ENCODE measurements around the gene KRT71.
A peak's percentile ranks its signal among the peaks of the same experiment; 100 is the strongest.

KRT71 gene

GRCh38 chr12:52539083-52539820 lies 13.7 kb downstream of the KRT71 start:
- no peak for ATAC-seq
- Mint-ChIP-seq H3K4me1 (peaks cover 6% of the 10 kb centered on the region), H3K27me3 (no peaks in the 10 kb centered on the region), H3K4me3 (no peak overlapping the region), H3K9me3 (no peaks in the 10 kb centered on the region), H3K27ac (no peak overlapping the region), H3K36me3 (ENCODE audit: low read depth) (no peaks in the 10 kb centered on the region)
- DNase-seq: no peak

- no peak for ATAC-seq
- Mint-ChIP-seq H3K27me3 (no peaks in the 10 kb centered on the region), H3K4me1 (no peaks in the 10 kb centered on the region), H3K36me3 (ENCODE audit: low read depth) (no peaks in the 10 kb centered on the region), H3K27ac (no peak overlapping the region), H3K9me3 (no peaks in the 10 kb centered on the region), H3K4me3 (no peak overlapping the region)
- no peak for DNase-seq
Measured at GRCh38 chr12:52537101-52537500, 15.8 kb downstream of the KRT71 start.

GRCh38 chr12:52535574-52535973 lies 17.4 kb downstream of the KRT71 start:
- no peaks in the 10 kb centered on the region for H3K9me3 Mint-ChIP-seq
- H3K27me3 Mint-ChIP-seq: no peaks in the 10 kb centered on the region
- no peaks in the 10 kb centered on the region for H3K4me1 Mint-ChIP-seq
- H3K4me3 Mint-ChIP-seq: no peak overlapping the region
- DNase-seq (no peak), ATAC-seq (no peak)
- H3K27ac Mint-ChIP-seq: no peak overlapping the region
- H3K36me3 Mint-ChIP-seq (ENCODE audit: low read depth): no peaks in the 10 kb centered on the region

GRCh38 chr12:52534482-52534881 lies 18.5 kb downstream of the KRT71 start:
- ATAC-seq (no peak), DNase-seq (no peak)
- H3K9me3 Mint-ChIP-seq: no peaks in the 10 kb centered on the region
- H3K4me1 Mint-ChIP-seq: no peaks in the 10 kb centered on the region
- no peaks in the 10 kb centered on the region for H3K36me3 Mint-ChIP-seq (ENCODE audit: low read depth)
- H3K27me3 Mint-ChIP-seq: no peaks in the 10 kb centered on the region
- no peak overlapping the region for H3K4me3 Mint-ChIP-seq
- no peak overlapping the region for H3K27ac Mint-ChIP-seq

GRCh38 chr12:52533686-52534470 lies 19.1 kb downstream of the KRT71 start:
- no peak overlapping the region for H3K4me3 Mint-ChIP-seq
- ATAC-seq (no peak), DNase-seq (no peak)
- H3K27ac Mint-ChIP-seq: no peak overlapping the region
- H3K4me1 Mint-ChIP-seq: no peaks in the 10 kb centered on the region
- no peaks in the 10 kb centered on the region for H3K9me3 Mint-ChIP-seq
- no peaks in the 10 kb centered on the region for H3K27me3 Mint-ChIP-seq
- H3K36me3 Mint-ChIP-seq (ENCODE audit: low read depth): no peaks in the 10 kb centered on the region

- no peaks in the 10 kb centered on the region for H3K27me3 Mint-ChIP-seq
- no peaks in the 10 kb centered on the region for H3K4me1 Mint-ChIP-seq
- no peaks in the 10 kb centered on the region for H3K9me3 Mint-ChIP-seq
- no peak overlapping the region for H3K4me3 Mint-ChIP-seq
- no peaks in the 10 kb centered on the region for H3K36me3 Mint-ChIP-seq (ENCODE audit: low read depth)
- DNase-seq: no peak
- no peak for ATAC-seq
- H3K27ac Mint-ChIP-seq: no peak overlapping the region
Measured at GRCh38 chr12:52532636-52533035, 20.3 kb downstream of the KRT71 start.

- DNase-seq: no peak
- Mint-ChIP-seq H3K27me3 (no peaks in the 10 kb centered on the region), H3K27ac (no peak overlapping the region), H3K4me1 (no peaks in the 10 kb centered on the region), H3K36me3 (ENCODE audit: low read depth) (no peaks in the 10 kb centered on the region), H3K4me3 (no peak overlapping the region), H3K9me3 (no peaks in the 10 kb centered on the region)
- no peak for ATAC-seq
Measured at GRCh38 chr12:52531566-52532300, 21.2 kb downstream of the KRT71 start.

GRCh38 chr12:52530905-52531304 lies 22.0 kb downstream of the KRT71 start:
- Mint-ChIP-seq H3K4me1 (no peaks in the 10 kb centered on the region), H3K4me3 (no peak overlapping the region), H3K36me3 (ENCODE audit: low read depth) (no peaks in the 10 kb centered on the region), H3K27ac (no peak overlapping the region), H3K27me3 (no peaks in the 10 kb centered on the region), H3K9me3 (no peaks in the 10 kb centered on the region)
- DNase-seq (no peak), ATAC-seq (no peak)

GRCh38 chr12:52530366-52530765 lies 22.6 kb downstream of the KRT71 start:
- Mint-ChIP-seq H3K36me3 (ENCODE audit: low read depth) (no peaks in the 10 kb centered on the region), H3K9me3 (no peaks in the 10 kb centered on the region), H3K27me3 (no peaks in the 10 kb centered on the region), H3K27ac (no peak overlapping the region), H3K4me3 (no peak overlapping the region), H3K4me1 (no peaks in the 10 kb centered on the region)
- no peak for DNase-seq
- ATAC-seq: no peak

GRCh38 chr12:52529846-52530245 lies 23.1 kb downstream of the KRT71 start:
- H3K4me3 Mint-ChIP-seq: no peak overlapping the region
- H3K27me3 Mint-ChIP-seq: no peaks in the 10 kb centered on the region
- ATAC-seq (no peak), DNase-seq (no peak)
- H3K9me3 Mint-ChIP-seq: no peaks in the 10 kb centered on the region
- no peaks in the 10 kb centered on the region for H3K36me3 Mint-ChIP-seq (ENCODE audit: low read depth)
- H3K4me1 Mint-ChIP-seq: no peaks in the 10 kb centered on the region
- H3K27ac Mint-ChIP-seq: no peak overlapping the region

GRCh38 chr12:52529417-52529816 lies 23.5 kb downstream of the KRT71 start:
- H3K4me3 Mint-ChIP-seq: no peak overlapping the region
- H3K27ac Mint-ChIP-seq: no peak overlapping the region
- no peak for DNase-seq
- no peaks in the 10 kb centered on the region for H3K9me3 Mint-ChIP-seq
- no peaks in the 10 kb centered on the region for H3K4me1 Mint-ChIP-seq
- H3K27me3 Mint-ChIP-seq: no peaks in the 10 kb centered on the region
- no peak for ATAC-seq
- no peaks in the 10 kb centered on the region for H3K36me3 Mint-ChIP-seq (ENCODE audit: low read depth)

- ATAC-seq (no peak), DNase-seq (no peak)
- H3K4me3 Mint-ChIP-seq: no peak overlapping the region
- H3K27ac Mint-ChIP-seq: no peak overlapping the region
- H3K9me3 Mint-ChIP-seq: no peaks in the 10 kb centered on the region
- no peaks in the 10 kb centered on the region for H3K27me3 Mint-ChIP-seq
- no peaks in the 10 kb centered on the region for H3K36me3 Mint-ChIP-seq (ENCODE audit: low read depth)
- no peaks in the 10 kb centered on the region for H3K4me1 Mint-ChIP-seq
Measured at GRCh38 chr12:52528641-52529143, 24.3 kb downstream of the KRT71 start.

- Mint-ChIP-seq H3K9me3 (no peaks in the 10 kb centered on the region), H3K27ac (peak overlapping the region; percentile 27), H3K4me3 (no peak overlapping the region), H3K4me1 (no peaks in the 10 kb centered on the region), H3K36me3 (ENCODE audit: low read depth) (no peaks in the 10 kb centered on the region), H3K27me3 (no peaks in the 10 kb centered on the region)
- no peak for ATAC-seq
- no peak for DNase-seq
Measured at GRCh38 chr12:52527121-52527800, 25.7 kb downstream of the KRT71 start.

GRCh38 chr12:52526511-52526951 lies 26.4 kb downstream of the KRT71 start:
- DNase-seq (no peak), ATAC-seq (no peak)
- no peak overlapping the region for H3K4me3 Mint-ChIP-seq
- H3K27me3 Mint-ChIP-seq: no peaks in the 10 kb centered on the region
- no peaks in the 10 kb centered on the region for H3K4me1 Mint-ChIP-seq
- no peaks in the 10 kb centered on the region for H3K9me3 Mint-ChIP-seq
- no peak overlapping the region for H3K27ac Mint-ChIP-seq
- no peaks in the 10 kb centered on the region for H3K36me3 Mint-ChIP-seq (ENCODE audit: low read depth)
